Sigmoid colon (tissue), 7 donors: ENCODE data around the gene SPTBN1. TPM values are rescaled to one million over a fixed set of nuclear protein-coding genes. Genes with fewer than 3 reads are reported as not detected.

Experiments
- DNase-seq: peaks from one replicate; pipeline ENCODE4 v3.0.0-alpha.2; 2019
- H3K27ac ChIP-seq, 4 donors: fragments of 200-600 bp; sonication (generic); one replicate each; pipeline ENCODE4 v1.5.1; 2016 to 2019; ENCODE audit warnings: mild to moderate bottlenecking in 1 of 4
- H3K27me3 ChIP-seq, 3 donors: fragments of 200-600 bp; sonication (generic); one replicate each; pipeline ENCODE4 v1.5.1; 2019; ENCODE audit warnings: mild to moderate bottlenecking in 1 of 3
- H3K36me3 ChIP-seq, 4 donors: fragments of 200-600 bp; sonication (generic); one replicate each; pipeline ENCODE4 v1.5.1; 2016 to 2019
- H3K4me1 ChIP-seq, 4 donors: fragments of 200-600 bp; sonication (generic); one replicate each; pipeline ENCODE4 v1.5.1; 2017 to 2019
- H3K4me3 ChIP-seq, 4 donors: fragments of 200-600 bp; sonication (generic); one replicate each; pipeline ENCODE4 v1.5.1; 2017 to 2019; ENCODE audit warnings: mild to moderate bottlenecking in 2 of 4, moderate library complexity in 1 of 4
- H3K9me3 ChIP-seq, 4 donors: fragments of 200-600 bp in 3 of 4; sonication (generic) in 3 of 4; one replicate each; pipeline versions ENCODE4 v1.5.1 to v1.6.1; 2013 to 2019
- EP300 ChIP-seq, 4 donors: sonication (generic); formaldehyde crosslinking; IDR thresholded peaks; one replicate each; pipeline ENCODE4 v1.6.1; 2017; ENCODE audit warnings: antibody characterized with exemption in 4 of 4
- POLR2A ChIP-seq, 2 donors: fragments of 450-650 bp; IDR thresholded peaks; one replicate each; pipeline ENCODE4 v1.6.1; 2016; ENCODE audit warnings: antibody characterized with exemption in 2 of 2, mild to moderate bottlenecking in 2 of 2, moderate library complexity in 2 of 2
- POLR2AphosphoS5 ChIP-seq, 4 donors: sonication (generic); formaldehyde crosslinking; IDR thresholded peaks; one replicate each; pipeline ENCODE4 v1.6.1; 2017; ENCODE audit warnings: antibody characterized with exemption in 4 of 4
- WGBS, 2 donors: extraction: QIAGEN DNeasy Blood & Tissue Kit; methylation state at CpG; one replicate each; pipeline ENCODE4 v1.1.7; 2013; 5-methylcytosine and 5-hydroxymethylcytosine counted together
- intact Hi-C: fragments of 100-400 bp; cut with DNase I; formaldehyde crosslinking; loops from one replicate; pipeline ENCODE4 v1.15.1; 2023
- polyA plus RNA-seq, 3 donors: library from polyadenylated mRNA; stranded (reverse); fragments of 200-250 nt; gene quantifications; one replicate each; pipeline ENCODE4 v1.2.3, GENCODE V29; 2013
- total RNA-seq, 4 donors: library from RNA; depleted of rRNA; stranded (reverse); fragments of >200 nt; gene quantifications; one replicate each; pipeline ENCODE4 v1.1.0, GENCODE V29; 2016
- TF ChIP-seq, protein P1 (sequence below), 4 experiments: fragments of 450-650 bp in 3 of 4; fragments of 200-600 bp in 1 of 4; IDR thresholded peaks; one replicate each; pipeline ENCODE4 v1.5.1; 2016 to 2019; ENCODE audit warnings: antibody characterized with exemption in 4 of 4, mild to moderate bottlenecking in 3 of 4, moderate library complexity in 2 of 4
- donor health status: healthy with polysubstance abuse.
- donor health status: Bipolar disorder and iron deficiency.
- donor health status: healthy.

The SPTBN1 gene
- total and polyA plus RNA-seq, 7 donors = 23.1 to 273 (median 169) TPM

GRCh38 chr2:54629390-54629789, 173.3 kb downstream of the SPTBN1 start:
- Histone ChIP-seq H3K4me3 (no peak overlapping the region), H3K9me3 (no peaks in the 10 kb centered on the region), H3K27me3 (no peaks in the 10 kb centered on the region), H3K4me1 (peaks cover 0 to 26% (median 19%) of the 10 kb centered on the region in 4 donors), H3K36me3 (peaks cover 44 to 99% (median 76%) of the 10 kb centered on the region in 4 donors), H3K27ac (peak overlapping the region in 1 of 4 donors; percentile 32)
- intact Hi-C loops = no loop called here
- TF ChIP-seq, protein P1, sequence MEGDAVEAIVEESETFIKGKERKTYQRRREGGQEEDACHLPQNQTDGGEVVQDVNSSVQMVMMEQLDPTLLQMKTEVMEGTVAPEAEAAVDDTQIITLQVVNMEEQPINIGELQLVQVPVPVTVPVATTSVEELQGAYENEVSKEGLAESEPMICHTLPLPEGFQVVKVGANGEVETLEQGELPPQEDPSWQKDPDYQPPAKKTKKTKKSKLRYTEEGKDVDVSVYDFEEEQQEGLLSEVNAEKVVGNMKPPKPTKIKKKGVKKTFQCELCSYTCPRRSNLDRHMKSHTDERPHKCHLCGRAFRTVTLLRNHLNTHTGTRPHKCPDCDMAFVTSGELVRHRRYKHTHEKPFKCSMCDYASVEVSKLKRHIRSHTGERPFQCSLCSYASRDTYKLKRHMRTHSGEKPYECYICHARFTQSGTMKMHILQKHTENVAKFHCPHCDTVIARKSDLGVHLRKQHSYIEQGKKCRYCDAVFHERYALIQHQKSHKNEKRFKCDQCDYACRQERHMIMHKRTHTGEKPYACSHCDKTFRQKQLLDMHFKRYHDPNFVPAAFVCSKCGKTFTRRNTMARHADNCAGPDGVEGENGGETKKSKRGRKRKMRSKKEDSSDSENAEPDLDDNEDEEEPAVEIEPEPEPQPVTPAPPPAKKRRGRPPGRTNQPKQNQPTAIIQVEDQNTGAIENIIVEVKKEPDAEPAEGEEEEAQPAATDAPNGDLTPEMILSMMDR (IDR thresholded peaks at IDR 0.05) = no peak
- TF ChIP-seq POLR2AphosphoS5 (IDR thresholded peaks at IDR 0.05) (no peak), EP300 (IDR thresholded peaks at IDR 0.05) (no peak), POLR2A (IDR thresholded peaks at IDR 0.05) (no peak)
- no peak for DNase-seq
- WGBS, 2 donors = 97% methylated on average over 20 of the region's 20 CpGs

- Histone ChIP-seq H3K4me3 (no peak overlapping the region), H3K27ac (peak overlapping the region in 2 of 4 donors; percentile 32 to 65), H3K4me1 (peaks cover 0 to 32% (median 27%) of the 10 kb centered on the region in 4 donors), H3K36me3 (peaks cover 44 to 91% (median 70%) of the 10 kb centered on the region in 4 donors), H3K9me3 (no peaks in the 10 kb centered on the region), H3K27me3 (no peaks in the 10 kb centered on the region)
- intact Hi-C loops = no loop called here
- 42 to 69% methylated on average over 11 of the region's 11 CpGs for WGBS, 2 donors
- TF ChIP-seq, protein P1 (IDR thresholded peaks at IDR 0.05) = no peak
- TF ChIP-seq POLR2AphosphoS5 (IDR thresholded peaks at IDR 0.05) (peak in 1 of 4 donors; percentile 45), EP300 (IDR thresholded peaks at IDR 0.05) (no peak)
- DNase-seq = no peak
Measured at GRCh38 chr2:54629914-54630857, 174.1 kb downstream of the SPTBN1 start.

GRCh38 chr2:54630858-54631497, 174.9 kb downstream of the SPTBN1 start:
- Histone ChIP-seq H3K4me3 (no peak overlapping the region), H3K9me3 (no peaks in the 10 kb centered on the region), H3K36me3 (peaks cover 44 to 83% (median 65%) of the 10 kb centered on the region in 4 donors), H3K27me3 (no peaks in the 10 kb centered on the region), H3K4me1 (peaks cover 0 to 36% (median 34%) of the 10 kb centered on the region in 4 donors), H3K27ac (peak overlapping the region; percentile 21 to 65 (median 32))
- WGBS, 2 donors = 86 to 87% methylated on average over 30 of the region's 30 CpGs
- intact Hi-C loops = no loop called here
- no peak for TF ChIP-seq POLR2A (IDR thresholded peaks at IDR 0.05)
- TF ChIP-seq EP300 (IDR thresholded peaks at IDR 0.05) = no peak
- TF ChIP-seq, protein P1 (IDR thresholded peaks at IDR 0.05) = no peak
- no peak for TF ChIP-seq POLR2AphosphoS5 (IDR thresholded peaks at IDR 0.05)
- no peak for DNase-seq

- 79 to 82% methylated on average over 4 of the region's 4 CpGs for WGBS, 2 donors
- Histone ChIP-seq H3K4me3 (no peak overlapping the region), H3K36me3 (peaks cover 44 to 75% (median 58%) of the 10 kb centered on the region in 4 donors), H3K9me3 (no peaks in the 10 kb centered on the region), H3K4me1 (peaks cover 0 to 44% (median 42%) of the 10 kb centered on the region in 4 donors), H3K27ac (peak overlapping the region in 3 of 4 donors; percentile 20 to 65 (median 21)), H3K27me3 (no peaks in the 10 kb centered on the region)
- intact Hi-C loops = no loop called here
- TF ChIP-seq POLR2A (IDR thresholded peaks at IDR 0.05) (no peak), EP300 (IDR thresholded peaks at IDR 0.05) (no peak), POLR2AphosphoS5 (IDR thresholded peaks at IDR 0.05) (no peak)
- TF ChIP-seq, protein P1 (IDR thresholded peaks at IDR 0.05) = no peak
- DNase-seq = no peak
Measured at GRCh38 chr2:54631755-54632154, 175.6 kb downstream of the SPTBN1 start.
